T-helper 2 cell (primary cell): ENCODE data around the gene DNAI7.

Experiments
- DNase-seq, 5 experiments: peaks; one replicate each; pipeline versions ENCODE4 v3.0.0 to v3.0.0-alpha.2; 2012 to 2022
- total RNA-seq, 2 donors: gene quantifications; one replicate each; lab custom pipeline; 2026; lab: John Stamatoyannopoulos, UW

The DNAI7 gene
- total RNA-seq: 0 to 2.7 reads per million in 2 donors

- peak; percentile 90 to 94 (median 93) for DNase-seq
Observed at GRCh38 chr12:25195056-25195971, at the start of gene DNAI7, which contains the start of gene ETFRF1. DNAI7 (minus strand) TSS chr12:25195160; CDS start chr12:25195078, 82 bp downstream. ETFRF1 (plus strand) TSS chr12:25195237; CDS start chr12:25203957, 8,720 bp downstream.

GRCh38 chr12:25243680-25243990 lies 48.7 kb upstream of the DNAI7 start:
- no peak for DNase-seq

GRCh38 chr12:25242981-25243679 lies 48.2 kb upstream of the DNAI7 start:
- DNase-seq: no peak

- peak in 3 of 5 experiments; percentile 13 to 82 (median 66) for DNase-seq
Observed at GRCh38 chr12:25241167-25242020, 46.4 kb upstream of the DNAI7 start.

GRCh38 chr12:25236626-25237025 lies 41.7 kb upstream of the DNAI7 start:
- DNase-seq: no peak

GRCh38 chr12:25236190-25236589 lies 41.2 kb upstream of the DNAI7 start:
- no peak for DNase-seq

GRCh38 chr12:25213338-25213737 lies 18.4 kb upstream of the DNAI7 start:
- DNase-seq: no peak

GRCh38 chr12:25208554-25208953 lies 13.6 kb upstream of the DNAI7 start:
- DNase-seq: no peak

GRCh38 chr12:25207846-25208245 lies 12.9 kb upstream of the DNAI7 start:
- DNase-seq: no peak

- DNase-seq: no peak
Observed at GRCh38 chr12:25207411-25207810, 12.5 kb upstream of the DNAI7 start.

- DNase-seq: no peak
Observed at GRCh38 chr12:25202137-25202536, 7.2 kb upstream of the DNAI7 start.

- no peak for DNase-seq
Observed at GRCh38 chr12:25200703-25201102, 5.7 kb upstream of the DNAI7 start.

- DNase-seq: no peak
Observed at GRCh38 chr12:25197608-25198007, 2.6 kb upstream of the DNAI7 start.

GRCh38 chr12:25194722-25195055 lies 271 bp downstream of the DNAI7 start:
- no peak for DNase-seq

GRCh38 chr12:25194214-25194613 lies 746 bp downstream of the DNAI7 start:
- no peak for DNase-seq

- DNase-seq: no peak
Observed at GRCh38 chr12:25190793-25191192, 4.2 kb downstream of the DNAI7 start.

- no peak for DNase-seq
Observed at GRCh38 chr12:25189656-25190055, 5.3 kb downstream of the DNAI7 start.

GRCh38 chr12:25187781-25188180 lies 7.2 kb downstream of the DNAI7 start:
- no peak for DNase-seq

- peak in 1 of 5 experiments; percentile 56 for DNase-seq
Observed at GRCh38 chr12:25186788-25187402, 8.1 kb downstream of the DNAI7 start.

GRCh38 chr12:25186038-25186787 lies 8.7 kb downstream of the DNAI7 start:
- DNase-seq: peak in 1 of 5 experiments; percentile 38

GRCh38 chr12:25184132-25184531 lies 10.8 kb downstream of the DNAI7 start:
- no peak for DNase-seq

GRCh38 chr12:25182765-25183164 lies 12.2 kb downstream of the DNAI7 start:
- no peak for DNase-seq
